ENCODE measurements around the gene C17orf50.

The C17orf50 gene

GRCh38 chr17:35790841-35791240, 30.2 kb downstream of the C17orf50 start:
- TF ChIP-seq, protein P1, sequence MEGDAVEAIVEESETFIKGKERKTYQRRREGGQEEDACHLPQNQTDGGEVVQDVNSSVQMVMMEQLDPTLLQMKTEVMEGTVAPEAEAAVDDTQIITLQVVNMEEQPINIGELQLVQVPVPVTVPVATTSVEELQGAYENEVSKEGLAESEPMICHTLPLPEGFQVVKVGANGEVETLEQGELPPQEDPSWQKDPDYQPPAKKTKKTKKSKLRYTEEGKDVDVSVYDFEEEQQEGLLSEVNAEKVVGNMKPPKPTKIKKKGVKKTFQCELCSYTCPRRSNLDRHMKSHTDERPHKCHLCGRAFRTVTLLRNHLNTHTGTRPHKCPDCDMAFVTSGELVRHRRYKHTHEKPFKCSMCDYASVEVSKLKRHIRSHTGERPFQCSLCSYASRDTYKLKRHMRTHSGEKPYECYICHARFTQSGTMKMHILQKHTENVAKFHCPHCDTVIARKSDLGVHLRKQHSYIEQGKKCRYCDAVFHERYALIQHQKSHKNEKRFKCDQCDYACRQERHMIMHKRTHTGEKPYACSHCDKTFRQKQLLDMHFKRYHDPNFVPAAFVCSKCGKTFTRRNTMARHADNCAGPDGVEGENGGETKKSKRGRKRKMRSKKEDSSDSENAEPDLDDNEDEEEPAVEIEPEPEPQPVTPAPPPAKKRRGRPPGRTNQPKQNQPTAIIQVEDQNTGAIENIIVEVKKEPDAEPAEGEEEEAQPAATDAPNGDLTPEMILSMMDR (IDR thresholded peaks at IDR 0.05; ENCODE audit: low read depth, low read length): no peak
- no peak overlapping the region for H3K4me3 ChIP-seq (ENCODE audit: low read depth, low read length)
- no peak for DNase-seq
- H3K9me3 ChIP-seq (ENCODE audit: severe bottlenecking): no peaks in the 10 kb centered on the region
- no peaks in the 10 kb centered on the region for H3K36me3 ChIP-seq
- H3K27me3 ChIP-seq (ENCODE audit: insufficient read depth, low read depth, severe bottlenecking): peaks cover 14% of the 10 kb centered on the region
- H3K27ac ChIP-seq: no peak overlapping the region

GRCh38 chr17:35791681-35792350, 31.1 kb downstream of the C17orf50 start:
- H3K27me3 ChIP-seq (ENCODE audit: insufficient read depth, low read depth, severe bottlenecking): peaks cover 16% of the 10 kb centered on the region
- H3K36me3 ChIP-seq: no peaks in the 10 kb centered on the region
- TF ChIP-seq, protein P1 (IDR thresholded peaks at IDR 0.05; ENCODE audit: low read depth, low read length): no peak
- DNase-seq: no peak
- no peak overlapping the region for H3K27ac ChIP-seq
- H3K4me3 ChIP-seq (ENCODE audit: low read depth, low read length): no peak overlapping the region
- no peaks in the 10 kb centered on the region for H3K9me3 ChIP-seq (ENCODE audit: severe bottlenecking)

GRCh38 chr17:35793257-35793656, 32.6 kb downstream of the C17orf50 start:
- H3K4me3 ChIP-seq (ENCODE audit: low read depth, low read length): no peak overlapping the region
- H3K27ac ChIP-seq: no peak overlapping the region
- no peak for DNase-seq
- no peaks in the 10 kb centered on the region for H3K9me3 ChIP-seq (ENCODE audit: severe bottlenecking)
- H3K27me3 ChIP-seq (ENCODE audit: insufficient read depth, low read depth, severe bottlenecking): peaks cover 16% of the 10 kb centered on the region
- TF ChIP-seq, protein P1 (IDR thresholded peaks at IDR 0.05; ENCODE audit: low read depth, low read length): no peak
- no peaks in the 10 kb centered on the region for H3K36me3 ChIP-seq

- peaks cover 16% of the 10 kb centered on the region for H3K27me3 ChIP-seq (ENCODE audit: insufficient read depth, low read depth, severe bottlenecking)
Observed at GRCh38 chr17:35795007-35795870, 34.6 kb downstream of the C17orf50 start, which contains the start of gene MMP28. TSS of gene MMP28 (minus strand) at chr17:35795641. CDS start at chr17:35795377, 264 bp downstream.

GRCh38 chr17:35795871-35796265, 35.2 kb downstream of the C17orf50 start:
- no peak for DNase-seq
- H3K36me3 ChIP-seq: no peaks in the 10 kb centered on the region
- peak overlapping the region; percentile 50 for H3K4me3 ChIP-seq (ENCODE audit: low read depth, low read length)
- H3K27ac ChIP-seq: no peak overlapping the region
- TF ChIP-seq, protein P1 (IDR thresholded peaks at IDR 0.05; ENCODE audit: low read depth, low read length): no peak
- no peaks in the 10 kb centered on the region for H3K9me3 ChIP-seq (ENCODE audit: severe bottlenecking)
- peaks cover 16% of the 10 kb centered on the region for H3K27me3 ChIP-seq (ENCODE audit: insufficient read depth, low read depth, severe bottlenecking)

More at GRCh38 chr17:35795007-35795870, 34.6 kb downstream of the C17orf50 start, which contains the start of gene MMP28:
- no peaks in the 10 kb centered on the region for H3K9me3 ChIP-seq (ENCODE audit: severe bottlenecking)
- H3K27ac ChIP-seq: no peak within 1 kb of the TSS
- no peaks in the 10 kb centered on the region for H3K36me3 ChIP-seq
- TF ChIP-seq, protein P1 (IDR thresholded peaks at IDR 0.05; ENCODE audit: low read depth, low read length): no peak
- peak within 1 kb of the TSS; percentile 50 for H3K4me3 ChIP-seq (ENCODE audit: low read depth, low read length)
- peak; percentile 51 for DNase-seq
